Measurements from ENCODE around the gene ITGB1BP1. TPM values are rescaled to one million over a fixed set of nuclear protein-coding genes. Genes with fewer than 3 reads are reported as not detected.

ITGB1BP1 gene
- total and polyA plus RNA-seq, 5 donors = 80.5 to 137 (median 86.6) TPM

GRCh38 chr2:9424447-9425164 lies 1.3 kb upstream of the ITGB1BP1 start:
- Histone ChIP-seq H3K27ac (ENCODE audit: low read length) (no peak overlapping the region), H3K4me1 (ENCODE audit: control insufficient read depth, insufficient read depth, low read length) (peaks cover 2% of the 10 kb centered on the region), H3K9me3 (ENCODE audit: control insufficient read depth, low read length) (no peaks in the 10 kb centered on the region), H3K4me3 (ENCODE audit: low read length) (peak overlapping the region; percentile 97), H3K27me3 (ENCODE audit: control insufficient read depth, insufficient read depth) (no peaks in the 10 kb centered on the region)
- WGBS = 67% methylated on average over 11 of the region's 11 CpGs
- DNase-seq (no peak), ATAC-seq (no peak)
- intact Hi-C loops (cut with DNase I) = no loop called here

GRCh38 chr2:9423922-9424272 lies 569 bp upstream of the ITGB1BP1 start:
- DNase-seq (no peak), ATAC-seq (no peak)
- intact Hi-C loops (cut with DNase I) = no loop called here
- Histone ChIP-seq H3K4me3 (ENCODE audit: low read length) (peak overlapping the region; percentile 97), H3K27me3 (ENCODE audit: control insufficient read depth, insufficient read depth) (no peaks in the 10 kb centered on the region), H3K9me3 (ENCODE audit: control insufficient read depth, low read length) (no peaks in the 10 kb centered on the region), H3K4me1 (ENCODE audit: control insufficient read depth, insufficient read depth, low read length) (peaks cover 2% of the 10 kb centered on the region), H3K27ac (ENCODE audit: low read length) (peak overlapping the region; percentile 95)
- 1% methylated on average over 21 of the region's 21 CpGs for WGBS

- Histone ChIP-seq H3K4me1 (ENCODE audit: control insufficient read depth, insufficient read depth, low read length) (peaks cover 2% of the 10 kb centered on the region), H3K27me3 (ENCODE audit: control insufficient read depth, insufficient read depth) (no peaks in the 10 kb centered on the region), H3K27ac (ENCODE audit: low read length) (peak overlapping the region; percentile 95), H3K4me3 (ENCODE audit: low read length) (peak overlapping the region; percentile 97), H3K9me3 (ENCODE audit: control insufficient read depth, low read length) (no peaks in the 10 kb centered on the region)
- 7% methylated on average over 42 of the region's 42 CpGs for WGBS
- DNase-seq = peak; percentile 61 to 81 (median 81)
- peak; percentile 32 to 45 for ATAC-seq
- intact Hi-C loops (cut with DNase I) = no loop called here
Observed at GRCh38 chr2:9422321-9423099, 818 bp downstream of the ITGB1BP1 start.

GRCh38 chr2:9420495-9420894 lies 2.8 kb downstream of the ITGB1BP1 start:
- peaks cover 2% of the 10 kb centered on the region for H3K4me1 ChIP-seq (ENCODE audit: control insufficient read depth, insufficient read depth, low read length)
- ATAC-seq (no peak), DNase-seq (no peak)
- no peak overlapping the region for H3K4me3 ChIP-seq (ENCODE audit: low read length)
- H3K27ac ChIP-seq (ENCODE audit: low read length) = no peak overlapping the region
- H3K27me3 ChIP-seq (ENCODE audit: control insufficient read depth, insufficient read depth) = no peaks in the 10 kb centered on the region
- intact Hi-C loops (cut with DNase I) = no loop called here
- 69% methylated on average over 10 of the region's 10 CpGs for WGBS
- no peaks in the 10 kb centered on the region for H3K9me3 ChIP-seq (ENCODE audit: control insufficient read depth, low read length)

- intact Hi-C loops (cut with DNase I) = no loop called here
- H3K9me3 ChIP-seq (ENCODE audit: control insufficient read depth, low read length) = no peaks in the 10 kb centered on the region
- DNase-seq (no peak), ATAC-seq (no peak)
- no peaks in the 10 kb centered on the region for H3K27me3 ChIP-seq (ENCODE audit: control insufficient read depth, insufficient read depth)
- H3K27ac ChIP-seq (ENCODE audit: low read length) = no peak overlapping the region
- 76% methylated on average over 3 of the region's 3 CpGs for WGBS
- H3K4me3 ChIP-seq (ENCODE audit: low read length) = no peak overlapping the region
- peaks cover 2% of the 10 kb centered on the region for H3K4me1 ChIP-seq (ENCODE audit: control insufficient read depth, insufficient read depth, low read length)
Observed at GRCh38 chr2:9419541-9419940, 3.8 kb downstream of the ITGB1BP1 start.

GRCh38 chr2:9418746-9419145 lies 4.6 kb downstream of the ITGB1BP1 start:
- Histone ChIP-seq H3K4me1 (ENCODE audit: control insufficient read depth, insufficient read depth, low read length) (no peaks in the 10 kb centered on the region), H3K27me3 (ENCODE audit: control insufficient read depth, insufficient read depth) (no peaks in the 10 kb centered on the region), H3K4me3 (ENCODE audit: low read length) (no peak overlapping the region), H3K27ac (ENCODE audit: low read length) (no peak overlapping the region), H3K9me3 (ENCODE audit: control insufficient read depth, low read length) (no peaks in the 10 kb centered on the region)
- WGBS = 90% methylated on average over 4 of the region's 4 CpGs
- DNase-seq = no peak
- ATAC-seq = no peak
- intact Hi-C loops (cut with DNase I) = no loop called here

- Histone ChIP-seq H3K4me1 (ENCODE audit: control insufficient read depth, insufficient read depth, low read length) (no peaks in the 10 kb centered on the region), H3K27me3 (ENCODE audit: control insufficient read depth, insufficient read depth) (no peaks in the 10 kb centered on the region), H3K4me3 (ENCODE audit: low read length) (no peak overlapping the region), H3K27ac (ENCODE audit: low read length) (no peak overlapping the region), H3K9me3 (ENCODE audit: control insufficient read depth, low read length) (no peaks in the 10 kb centered on the region)
- ATAC-seq = no peak
- DNase-seq = no peak
- intact Hi-C loops (cut with DNase I) = no loop called here
- 69% methylated on average over 3 of the region's 3 CpGs for WGBS
Observed at GRCh38 chr2:9417725-9418124, 5.6 kb downstream of the ITGB1BP1 start.

GRCh38 chr2:9416962-9417316 lies 6.4 kb downstream of the ITGB1BP1 start:
- 98% methylated on average over 7 of the region's 7 CpGs for WGBS
- Histone ChIP-seq H3K4me3 (ENCODE audit: low read length) (no peak overlapping the region), H3K4me1 (ENCODE audit: control insufficient read depth, insufficient read depth, low read length) (no peaks in the 10 kb centered on the region), H3K27me3 (ENCODE audit: control insufficient read depth, insufficient read depth) (no peaks in the 10 kb centered on the region), H3K9me3 (ENCODE audit: control insufficient read depth, low read length) (no peaks in the 10 kb centered on the region), H3K27ac (ENCODE audit: low read length) (no peak overlapping the region)
- ATAC-seq (no peak), DNase-seq (no peak)
- intact Hi-C loops (cut with DNase I) = no loop called here

GRCh38 chr2:9416267-9416961 lies 6.9 kb downstream of the ITGB1BP1 start:
- Histone ChIP-seq H3K4me1 (ENCODE audit: control insufficient read depth, insufficient read depth, low read length) (no peaks in the 10 kb centered on the region), H3K4me3 (ENCODE audit: low read length) (no peak overlapping the region), H3K9me3 (ENCODE audit: control insufficient read depth, low read length) (no peaks in the 10 kb centered on the region), H3K27me3 (ENCODE audit: control insufficient read depth, insufficient read depth) (no peaks in the 10 kb centered on the region), H3K27ac (ENCODE audit: low read length) (no peak overlapping the region)
- ATAC-seq (no peak), DNase-seq (no peak)
- 87% methylated on average over 9 of the region's 9 CpGs for WGBS
- intact Hi-C loops (cut with DNase I) = no loop called here

- H3K9me3 ChIP-seq (ENCODE audit: control insufficient read depth, low read length) = no peaks in the 10 kb centered on the region
- 88% methylated on average over 16 of the region's 16 CpGs for WGBS
- DNase-seq (no peak), ATAC-seq (peak in 1 of 2 donors; percentile 15)
- H3K27ac ChIP-seq (ENCODE audit: low read length) = no peak overlapping the region
- intact Hi-C loops (cut with DNase I) = no loop called here
- no peak overlapping the region for H3K4me3 ChIP-seq (ENCODE audit: low read length)
- no peaks in the 10 kb centered on the region for H3K4me1 ChIP-seq (ENCODE audit: control insufficient read depth, insufficient read depth, low read length)
- H3K27me3 ChIP-seq (ENCODE audit: control insufficient read depth, insufficient read depth) = no peaks in the 10 kb centered on the region
Observed at GRCh38 chr2:9415516-9416169, 7.7 kb downstream of the ITGB1BP1 start.

GRCh38 chr2:9412781-9413180 lies 10.5 kb downstream of the ITGB1BP1 start:
- no peaks in the 10 kb centered on the region for H3K27me3 ChIP-seq (ENCODE audit: control insufficient read depth, insufficient read depth)
- H3K27ac ChIP-seq (ENCODE audit: low read length) = no peak overlapping the region
- H3K9me3 ChIP-seq (ENCODE audit: control insufficient read depth, low read length) = no peaks in the 10 kb centered on the region
- H3K4me1 ChIP-seq (ENCODE audit: control insufficient read depth, insufficient read depth, low read length) = no peaks in the 10 kb centered on the region
- H3K4me3 ChIP-seq (ENCODE audit: low read length) = no peak overlapping the region
- ATAC-seq (no peak), DNase-seq (no peak)
- 69% methylated on average over 7 of the region's 7 CpGs for WGBS
- intact Hi-C loops (cut with DNase I) = no loop called here

Data from right cardiac atrium (tissue), 5 donors.